Gastrocnemius medialis (tissue), 4 donors: ENCODE measurements around the gene OCA2.

Experiments used
- CTCF ChIP-seq, 5 experiments: fragments of 450-650 bp in 3 of 5; fragments of 200-600 bp in 2 of 5; sonication (generic) in 2 of 5; IDR thresholded peaks in 4 of 5; conservative IDR thresholded peaks in 1 of 5; 1 replicate in 4 of 5; 2 replicates in 1 of 5; pipeline ENCODE4 v1.5.1; 2016 to 2019; ENCODE audit warnings: antibody characterized with exemption in 5 of 5, mild to moderate bottlenecking in 3 of 5, moderate library complexity in 3 of 5
- POLR2A ChIP-seq, 2 donors: fragments of 450-650 bp; IDR thresholded peaks; one replicate each; pipeline ENCODE4 v1.6.1; 2017; ENCODE audit warnings: antibody characterized with exemption in 2 of 2, mild to moderate bottlenecking in 2 of 2, moderate library complexity in 2 of 2

- no peak for TF ChIP-seq POLR2A (IDR thresholded peaks at IDR 0.05)
- TF ChIP-seq CTCF (IDR thresholded peaks at IDR 0.05 in 4 of 5, conservative IDR thresholded peaks at IDR 0.05 in 1 of 5), result no peak
Measured at GRCh38 chr15:27843146-27843545, 256.0 kb downstream of the OCA2 start.
